SU-DHL-6 (cell line): ENCODE results near the gene NRXN2.

Experiments used
- CTCF ChIP-seq: fragments of 200-600 bp; sonication (generic); IDR thresholded peaks from one replicate; pipeline ENCODE4 v1.5.1; 2017; ENCODE audit warnings: antibody characterized with exemption, mild to moderate bottlenecking, low read length, moderate library complexity; ENCODE audit not compliant: insufficient read depth, poor library complexity, severe bottlenecking
- EZH2phosphoT487 ChIP-seq: fragments of 200-600 bp; sonication (generic), shearing (Covaris generic); conservative IDR thresholded peaks from 2 replicates; pipeline ENCODE4 v1.6.1; 2018; ENCODE audit warnings: mild to moderate bottlenecking, antibody characterized with exemption, low read length, moderate library complexity, mixed read lengths

- TF ChIP-seq CTCF, result no peak
- TF ChIP-seq EZH2phosphoT487, result no peak
Observed at GRCh38 chr11:64723907-64724862, 1.2 kb upstream of the NRXN2 start.
